B cell (primary cell): ENCODE data around the gene PPP6R2. TPM values are rescaled to one million over a fixed set of nuclear protein-coding genes. Genes with fewer than 3 reads are reported as not detected.

Experiments used
- ATAC-seq: fragments of 200-7000 bp; cut with Tn5 transposase; one replicate; pipeline ENCODE4 v1.10.0; 2021; ENCODE audit warnings: low read depth, mild to moderate bottlenecking, moderate number of reproducible peaks, moderate library complexity
- CTCF ChIA-PET: fragments of 350-600 bp; sonication (Branson Sonifier 250); formaldehyde crosslinking; loops from one replicate; lab custom pipeline; 2021; ENCODE audit warnings: antibody characterized with exemption, inconsistent platforms; lab: Charles Lee
- POLR2A ChIA-PET: fragments of 350-600 bp; sonication (Branson Sonifier 250); formaldehyde crosslinking; loops from one replicate; lab custom pipeline; 2021; ENCODE audit warnings: antibody characterized with exemption; lab: Charles Lee
- DNase-seq: peaks from one replicate; pipeline ENCODE4 v3.0.0; 2013
- H2AFZ ChIP-seq: 2 replicates; pipeline ENCODE4 v1.6.1; 2012; ENCODE audit warnings: mild to moderate bottlenecking, low read depth, low read length; ENCODE audit not compliant: insufficient read depth, poor library complexity, severe bottlenecking
- H3K27ac ChIP-seq, 2 donors: 1 replicate in 1 of 2; 2 replicates in 1 of 2; pipeline ENCODE4 v1.5.1; 2012 to 2013; ENCODE audit warnings: low read length in 2 of 2, mild to moderate bottlenecking in 2 of 2, moderate library complexity in 1 of 2
- H3K27me3 ChIP-seq, 4 experiments: fragments of 200-600 bp in 1 of 4; sonication (generic) in 1 of 4; replicated peaks in 1 of 4; 1 replicate in 2 of 4; 2 replicates in 2 of 4; pipeline versions ENCODE4 v1.6.1 to v1.7.0; 2013 to 2016; ENCODE audit warnings: low read length in 3 of 4, mild to moderate bottlenecking in 2 of 4, mixed read lengths in 1 of 4, moderate library complexity in 1 of 4; ENCODE audit not compliant: insufficient read depth in 4 of 4, control insufficient read depth in 3 of 4; ENCODE audit errors: control extremely low read depth in 1 of 4
- H3K36me3 ChIP-seq, 2 experiments: replicated peaks in 1 of 2; 1 replicate in 1 of 2; 2 replicates in 1 of 2; pipeline versions ENCODE4 v1.6.1 to v1.7.1; 2013; ENCODE audit warnings: low read length in 1 of 2; ENCODE audit not compliant: insufficient read depth in 2 of 2, control insufficient read depth in 1 of 2; ENCODE audit errors: control extremely low read depth in 1 of 2, extremely low read depth in 1 of 2
- H3K4me1 ChIP-seq, 2 donors: fragments of 200-600 bp in 1 of 2; sonication (generic) in 1 of 2; 1 replicate in 1 of 2; 2 replicates in 1 of 2; pipeline versions ENCODE4 v1.5.1 to v1.6.1; 2013 to 2017; ENCODE audit warnings: low read length in 2 of 2; ENCODE audit not compliant: control insufficient read depth in 2 of 2, insufficient read depth in 2 of 2
- H3K4me2 ChIP-seq: replicated peaks from 2 replicates; pipeline ENCODE3; 2012; ENCODE audit warnings: mild to moderate bottlenecking, low read depth, low read length; ENCODE audit not compliant: poor library complexity, severe bottlenecking
- H3K4me3 ChIP-seq, 5 experiments: fragments of 200-600 bp in 1 of 5; sonication (generic) in 1 of 5; 1 replicate in 3 of 5; 2 replicates in 2 of 5; pipeline versions ENCODE4 v1.5.1 to v1.7.0; 2011 to 2016; ENCODE audit warnings: low read length in 4 of 5, mild to moderate bottlenecking in 4 of 5, low read depth in 2 of 5, control low read depth in 1 of 5, moderate library complexity in 1 of 5; ENCODE audit not compliant: insufficient read depth in 1 of 5; ENCODE audit errors: control extremely low read depth in 1 of 5, extremely low read depth in 1 of 5
- H3K79me2 ChIP-seq: fragments of 200-600 bp; sonication (generic); one replicate; pipeline ENCODE4 v1.6.0; 2016; ENCODE audit warnings: low read length; ENCODE audit not compliant: control insufficient read depth, insufficient read depth
- H3K9ac ChIP-seq: fragments of 200-600 bp; sonication (generic); 2 replicates; pipeline ENCODE4 v1.6.1; 2017; ENCODE audit warnings: mild to moderate bottlenecking, low read length, moderate library complexity
- H3K9me3 ChIP-seq, 3 donors: one replicate each; pipeline versions ENCODE4 v1.6.1 to v1.7.1; 2013; ENCODE audit warnings: low read length in 2 of 3; ENCODE audit not compliant: control insufficient read depth in 2 of 3, insufficient read depth in 1 of 3; ENCODE audit errors: control extremely low read depth in 1 of 3
- H4K20me1 ChIP-seq: 2 replicates; pipeline ENCODE4 v1.6.0; 2012; ENCODE audit warnings: mild to moderate bottlenecking, low read length; ENCODE audit not compliant: insufficient read depth, control insufficient read depth, poor library complexity, severe bottlenecking
- H3K27ac Mint-ChIP-seq: one replicate; pipeline ENCODE4 v1.8.0; 2021; ENCODE audit warnings: mixed read lengths
- H3K27me3 Mint-ChIP-seq: one replicate; pipeline ENCODE4 v1.8.0; 2021; ENCODE audit warnings: mixed read lengths
- H3K4me1 Mint-ChIP-seq: one replicate; pipeline ENCODE4 v1.8.0; 2021; ENCODE audit warnings: mixed read lengths
- H3K4me3 Mint-ChIP-seq: one replicate; pipeline ENCODE4 v1.8.0; 2021; ENCODE audit warnings: mixed read lengths
- H3K9me3 Mint-ChIP-seq: one replicate; pipeline ENCODE4 v1.8.0; 2022; ENCODE audit warnings: mixed read lengths; ENCODE audit not compliant: insufficient read depth
- EZH2 ChIP-seq: IDR thresholded peaks from 2 replicates; pipeline ENCODE4 v1.6.1; 2012; ENCODE audit warnings: borderline replicate concordance, low read depth, mild to moderate bottlenecking, moderate library complexity, low read length; ENCODE audit not compliant: insufficient read depth, poor library complexity, severe bottlenecking
- WGBS: methylation state at CpG from one replicate; pipeline ENCODE4 v1.1.5; 2013; ENCODE audit warnings: missing lambda C conversion rate; ENCODE audit not compliant: insufficient coverage; 5-methylcytosine and 5-hydroxymethylcytosine counted together
- intact Hi-C: fragments of 100-400 bp; cut with micrococcal nuclease; formaldehyde crosslinking; loops from one replicate; pipeline ENCODE4 v1.10.0; 2022
- polyA plus RNA-seq: library from polyadenylated mRNA; depleted of rRNA; stranded (reverse); fragments of >200 nt; gene quantifications from 2 replicates; pipeline ENCODE4 v1.2.3, GENCODE V29; 2012
- total RNA-seq, 2 donors: library from RNA; stranded (reverse); fragments of 120-200 nt in 1 of 2; gene quantifications; 1 replicate in 1 of 2; 2 replicates in 1 of 2; pipeline versions ENCODE4 v1.2.3 to v1.2.4, GENCODE V29; 2013 to 2022
- TF ChIP-seq, protein P1 (sequence below): fragments of 200-600 bp; IDR thresholded peaks from one replicate; pipeline ENCODE4 v1.8.0; 2022; ENCODE audit warnings: antibody characterized with exemption, mild to moderate bottlenecking

PPP6R2 gene
- total and polyA plus RNA-seq, 2 donors (not counting 1 experiment from before 2014, with no cell fraction given) = 91.4 to 98.7 TPM

DNA sequence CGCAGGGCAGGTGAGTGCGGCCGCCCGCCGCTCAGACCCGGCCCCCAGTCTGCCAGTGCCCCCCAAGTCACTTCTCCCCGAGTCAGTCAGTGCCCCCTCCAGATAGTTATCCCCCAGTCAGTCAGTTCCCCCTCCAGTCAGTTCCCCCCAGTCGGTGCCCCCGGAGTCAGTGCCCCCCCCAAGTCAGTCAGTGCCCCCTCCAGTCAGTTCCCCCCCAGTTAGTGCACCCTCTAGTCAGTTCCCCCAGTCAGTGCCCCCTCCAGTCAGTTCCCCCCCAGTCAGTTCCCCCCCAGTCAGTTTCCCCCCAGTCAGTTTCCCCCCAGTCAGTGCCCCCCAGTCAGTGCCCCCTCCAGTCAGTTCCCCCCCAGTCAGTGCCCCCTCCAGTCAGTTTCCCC is 411 bp downstream of the PPP6R2 start:
- DNase-seq (no peak), ATAC-seq (no peak)
- Histone ChIP-seq H3K27me3 (no peaks in the 10 kb centered on the region), H3K27ac (peak overlapping the region in 1 of 2 donors; percentile 82), H3K4me1 (peaks cover 16 to 22% of the 10 kb centered on the region in 2 donors), H3K4me3 (peak overlapping the region in 4 of 5 experiments; percentile 53 to 78 (median 74)), H3K9me3 (no peaks in the 10 kb centered on the region), H3K9ac (peak overlapping the region; percentile 90), H3K36me3 (peaks cover 2 to 5% of the 10 kb centered on the region in 2 experiments), H3K79me2 (peaks cover 34% of the 10 kb centered on the region), H2AFZ (peak overlapping the region; percentile 82), H3K4me2 (peak overlapping the region; percentile 95), H4K20me1 (peaks cover 26% of the 10 kb centered on the region)
- Mint-ChIP-seq H3K27me3 (no peaks in the 10 kb centered on the region), H3K27ac (no peak overlapping the region), H3K9me3 (no peaks in the 10 kb centered on the region), H3K4me1 (peaks cover 10% of the 10 kb centered on the region), H3K4me3 (no peak overlapping the region)
- TF ChIP-seq, protein P1, sequence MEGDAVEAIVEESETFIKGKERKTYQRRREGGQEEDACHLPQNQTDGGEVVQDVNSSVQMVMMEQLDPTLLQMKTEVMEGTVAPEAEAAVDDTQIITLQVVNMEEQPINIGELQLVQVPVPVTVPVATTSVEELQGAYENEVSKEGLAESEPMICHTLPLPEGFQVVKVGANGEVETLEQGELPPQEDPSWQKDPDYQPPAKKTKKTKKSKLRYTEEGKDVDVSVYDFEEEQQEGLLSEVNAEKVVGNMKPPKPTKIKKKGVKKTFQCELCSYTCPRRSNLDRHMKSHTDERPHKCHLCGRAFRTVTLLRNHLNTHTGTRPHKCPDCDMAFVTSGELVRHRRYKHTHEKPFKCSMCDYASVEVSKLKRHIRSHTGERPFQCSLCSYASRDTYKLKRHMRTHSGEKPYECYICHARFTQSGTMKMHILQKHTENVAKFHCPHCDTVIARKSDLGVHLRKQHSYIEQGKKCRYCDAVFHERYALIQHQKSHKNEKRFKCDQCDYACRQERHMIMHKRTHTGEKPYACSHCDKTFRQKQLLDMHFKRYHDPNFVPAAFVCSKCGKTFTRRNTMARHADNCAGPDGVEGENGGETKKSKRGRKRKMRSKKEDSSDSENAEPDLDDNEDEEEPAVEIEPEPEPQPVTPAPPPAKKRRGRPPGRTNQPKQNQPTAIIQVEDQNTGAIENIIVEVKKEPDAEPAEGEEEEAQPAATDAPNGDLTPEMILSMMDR = no peak
- no peak for TF ChIP-seq EZH2
- ChIA-PET CTCF (interaction anchor here (0.6 to 1.0 kb wide), 2 partner anchors 53 to 67 kb away, joined by 3 read pairs; no protein-coding TSS in a partner anchor), POLR2A (interaction anchor here (0.6 to 0.7 kb wide), 2 partner anchors 12 to 153 kb away, joined by 3 read pairs; no protein-coding TSS in a partner anchor)
- intact Hi-C loops = loop anchor here (1.0 to 5.0 kb wide), 5 partner anchors 126 to 277 kb away; partner anchors contain the start of genes CHKB, LMF2 and NCAPH2
- WGBS = 0% methylated on average over 2 of the region's 9 CpGs

- H3K4me1 ChIP-seq = peaks cover 16 to 22% of the 10 kb centered on the region in 2 donors
- H3K4me1 Mint-ChIP-seq = peaks cover 7% of the 10 kb centered on the region
- no peaks in the 10 kb centered on the region for H3K27me3 Mint-ChIP-seq
- DNase-seq = no peak
- H3K79me2 ChIP-seq = peaks cover 35% of the 10 kb centered on the region
- H3K4me3 Mint-ChIP-seq = no peak overlapping the region
- TF ChIP-seq EZH2 = no peak
- TF ChIP-seq, protein P1 = no peak
- WGBS = 91% methylated on average over 6 of the region's 8 CpGs
- ATAC-seq = no peak
- H4K20me1 ChIP-seq = peaks cover 28% of the 10 kb centered on the region
- H3K4me3 ChIP-seq = no peak overlapping the region
- H3K27ac Mint-ChIP-seq = no peak overlapping the region
- H2AFZ ChIP-seq = no peak overlapping the region
- no peaks in the 10 kb centered on the region for H3K27me3 ChIP-seq
- no peaks in the 10 kb centered on the region for H3K9me3 ChIP-seq
- POLR2A ChIA-PET = no interaction called here
- peak overlapping the region; percentile 22 for H3K4me2 ChIP-seq
- H3K9ac ChIP-seq = no peak overlapping the region
- H3K9me3 Mint-ChIP-seq = no peaks in the 10 kb centered on the region
- CTCF ChIA-PET = no interaction called here
- intact Hi-C loops = no loop called here
- H3K27ac ChIP-seq = peak overlapping the region in 1 of 2 donors; percentile 36
- H3K36me3 ChIP-seq = peaks cover 2 to 5% of the 10 kb centered on the region in 2 experiments
Observed at GRCh38 chr22:50346470-50346869, 3.3 kb downstream of the PPP6R2 start.
